Panc1 (cell line): ENCODE results near the gene MRPL50. TPM values are rescaled to one million over a fixed set of nuclear protein-coding genes. Genes with fewer than 3 reads are reported as not detected.

Experiments used
- ATAC-seq: fragments of 200-7000 bp; cut with Tn5 transposase; 2 replicates; pipeline ENCODE4 v1.9.1; 2020; ENCODE audit warnings: mild to moderate bottlenecking, moderate library complexity
- BruUV-seq: library from RNA; stranded (reverse); fragments of 400-500 nt; replicated peaks from 2 replicates; lab custom pipeline; 2021; lab: Mats Ljungman, UMichigan
- CTCF ChIA-PET: fragments of 300-600 bp; sonication (Branson Sonifier 250); formaldehyde crosslinking; loops from one replicate; lab custom pipeline; 2022; ENCODE audit warnings: antibody characterized with exemption; lab: Charles Lee
- POLR2A ChIA-PET: fragments of 300-600 bp; sonication (Branson Sonifier 250); formaldehyde crosslinking; loops from one replicate; lab custom pipeline; 2022; ENCODE audit warnings: antibody characterized with exemption; lab: Charles Lee
- DNase-seq: peaks from one replicate; pipeline ENCODE4 v3.0.0-alpha.2; 2010; ENCODE audit warnings: low read depth, low spot score
- H3K27ac ChIP-seq: 2 replicates; pipeline ENCODE4 v1.5.1; 2011; ENCODE audit warnings: mild to moderate bottlenecking, low read length, inconsistent platforms
- H3K27me3 ChIP-seq: fragments of 200-500 bp; sonication (Bioruptor generic); 2 replicates; pipeline ENCODE4 v1.6.0; 2014; ENCODE audit warnings: low read length, inconsistent platforms; ENCODE audit not compliant: control insufficient read depth, insufficient read depth
- H3K36me3 ChIP-seq: fragments of 200-500 bp; sonication (Bioruptor generic); 2 replicates; pipeline ENCODE4 v1.5.1; 2014; ENCODE audit warnings: inconsistent platforms, mild to moderate bottlenecking, low read length, moderate library complexity; ENCODE audit not compliant: control insufficient read depth, insufficient read depth
- H3K4me1 ChIP-seq: 2 replicates; pipeline ENCODE4 v1.5.1; 2011; ENCODE audit warnings: inconsistent platforms, mild to moderate bottlenecking, low read length, moderate library complexity; ENCODE audit not compliant: control insufficient read depth, insufficient read depth
- H3K4me3 ChIP-seq, 2 experiments: 2 replicates each; pipeline ENCODE4 v1.5.1; 2011 to 2012; ENCODE audit warnings: low read depth in 2 of 2, low read length in 2 of 2, mild to moderate bottlenecking in 2 of 2, inconsistent platforms in 1 of 2, moderate library complexity in 1 of 2
- H3K9me3 ChIP-seq: fragments of 200-500 bp; sonication (Bioruptor generic); 2 replicates; pipeline ENCODE4 v1.5.1; 2014; ENCODE audit warnings: low read depth, mild to moderate bottlenecking, inconsistent platforms, low read length, moderate library complexity; ENCODE audit not compliant: control insufficient read depth, insufficient read depth
- CTCF ChIP-seq: fragments of 450-650 bp; IDR thresholded peaks from 2 replicates; pipeline ENCODE4 v1.5.1; 2017; ENCODE audit warnings: mild to moderate bottlenecking
- POLR2AphosphoS5 ChIP-seq: IDR thresholded peaks from 2 replicates; pipeline ENCODE4 v1.6.1; 2012; ENCODE audit warnings: mild to moderate bottlenecking, low read depth, low read length, moderate library complexity
- SIN3A ChIP-seq: IDR thresholded peaks from 2 replicates; pipeline ENCODE4 v1.6.1; 2012; ENCODE audit warnings: low read depth, mild to moderate bottlenecking, low read length, moderate library complexity, borderline replicate concordance; ENCODE audit not compliant: insufficient read depth
- TCF7L2 ChIP-seq: IDR thresholded peaks from 2 replicates; pipeline ENCODE4 v1.6.1; 2011; ENCODE audit warnings: mild to moderate bottlenecking, low read depth, low read length, inconsistent platforms
- in situ Hi-C: cut with HindIII; loops from 2 replicates; pipeline ENCODE4 v1.10.0; 2016; ENCODE audit warnings: low sequenced_read_pairs, low pct_unique_long_range_greater_than_20kb
- intact Hi-C: fragments of 100-400 bp; cut with micrococcal nuclease; formaldehyde crosslinking; loops from one replicate; pipeline ENCODE4 v1.10.0; 2022; ENCODE audit not compliant: unreplicated experiment
- total RNA-seq: library from RNA; stranded (reverse); gene quantifications from one replicate; pipeline ENCODE4 v1.2.1, GENCODE V29; 2021; ENCODE audit not compliant: unreplicated experiment
- TF ChIP-seq, protein P1 (sequence below), 2 experiments: IDR thresholded peaks; 2 replicates each; pipeline ENCODE4 v1.6.1; 2011 to 2012; ENCODE audit warnings: low read depth in 2 of 2, control low read depth in 1 of 2, low read length in 1 of 2, mild to moderate bottlenecking in 1 of 2, moderate library complexity in 1 of 2; ENCODE audit not compliant: insufficient read depth in 1 of 2

MRPL50 gene
- total RNA-seq, 1 experiment from 2014 or later = 7.2 TPM

DNA sequence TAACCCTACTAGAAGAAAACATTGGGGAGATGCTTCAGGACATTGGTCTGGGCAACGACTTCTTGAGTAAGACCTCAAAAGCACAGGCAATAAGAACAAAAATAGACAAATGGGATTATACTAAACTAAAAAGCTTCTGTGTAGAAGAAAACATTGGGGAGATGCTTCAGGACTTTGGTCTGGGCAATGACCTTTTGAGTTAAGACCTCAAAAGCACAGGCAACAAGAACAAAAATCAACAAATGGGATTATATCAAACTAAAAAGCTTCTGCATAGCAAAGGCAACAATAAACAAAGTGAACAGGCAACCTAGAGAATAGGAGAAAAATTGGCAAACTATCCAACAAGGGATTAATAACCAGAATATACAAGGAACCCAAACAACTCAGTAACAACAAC lies 3.7 kb downstream of the MRPL50 start:
- no peak for DNase-seq
- Histone ChIP-seq H3K4me1 (0 out of 2 replicates have a peak, but pooled peaks cover 3% of the 10 kb centered on the region), H3K27me3 (no peaks in the 10 kb centered on the region), H3K27ac (no peak overlapping the region), H3K9me3 (peaks cover 23% of the 10 kb centered on the region; the same call in 1 of the 2 replicates), H3K36me3 (peaks cover 8% of the 10 kb centered on the region), H3K4me3 (no peak overlapping the region)
- ChIA-PET POLR2A (no interaction called here), CTCF (no interaction called here)
- in situ Hi-C loops = no loop called here
- no peak for ATAC-seq
- BruUV-seq = no TSS peak
- intact Hi-C loops = no loop called here
- TF ChIP-seq CTCF (no peak), POLR2AphosphoS5 (no peak), SIN3A (no peak), TCF7L2 (no peak)
- TF ChIP-seq, protein P1, sequence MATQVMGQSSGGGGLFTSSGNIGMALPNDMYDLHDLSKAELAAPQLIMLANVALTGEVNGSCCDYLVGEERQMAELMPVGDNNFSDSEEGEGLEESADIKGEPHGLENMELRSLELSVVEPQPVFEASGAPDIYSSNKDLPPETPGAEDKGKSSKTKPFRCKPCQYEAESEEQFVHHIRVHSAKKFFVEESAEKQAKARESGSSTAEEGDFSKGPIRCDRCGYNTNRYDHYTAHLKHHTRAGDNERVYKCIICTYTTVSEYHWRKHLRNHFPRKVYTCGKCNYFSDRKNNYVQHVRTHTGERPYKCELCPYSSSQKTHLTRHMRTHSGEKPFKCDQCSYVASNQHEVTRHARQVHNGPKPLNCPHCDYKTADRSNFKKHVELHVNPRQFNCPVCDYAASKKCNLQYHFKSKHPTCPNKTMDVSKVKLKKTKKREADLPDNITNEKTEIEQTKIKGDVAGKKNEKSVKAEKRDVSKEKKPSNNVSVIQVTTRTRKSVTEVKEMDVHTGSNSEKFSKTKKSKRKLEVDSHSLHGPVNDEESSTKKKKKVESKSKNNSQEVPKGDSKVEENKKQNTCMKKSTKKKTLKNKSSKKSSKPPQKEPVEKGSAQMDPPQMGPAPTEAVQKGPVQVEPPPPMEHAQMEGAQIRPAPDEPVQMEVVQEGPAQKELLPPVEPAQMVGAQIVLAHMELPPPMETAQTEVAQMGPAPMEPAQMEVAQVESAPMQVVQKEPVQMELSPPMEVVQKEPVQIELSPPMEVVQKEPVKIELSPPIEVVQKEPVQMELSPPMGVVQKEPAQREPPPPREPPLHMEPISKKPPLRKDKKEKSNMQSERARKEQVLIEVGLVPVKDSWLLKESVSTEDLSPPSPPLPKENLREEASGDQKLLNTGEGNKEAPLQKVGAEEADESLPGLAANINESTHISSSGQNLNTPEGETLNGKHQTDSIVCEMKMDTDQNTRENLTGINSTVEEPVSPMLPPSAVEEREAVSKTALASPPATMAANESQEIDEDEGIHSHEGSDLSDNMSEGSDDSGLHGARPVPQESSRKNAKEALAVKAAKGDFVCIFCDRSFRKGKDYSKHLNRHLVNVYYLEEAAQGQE (IDR thresholded peaks at IDR 0.05; ENCODE audit: insufficient read depth in 1 of 2, low read depth in 2 of 2, low read length in 1 of 2) = no peak

DNA sequence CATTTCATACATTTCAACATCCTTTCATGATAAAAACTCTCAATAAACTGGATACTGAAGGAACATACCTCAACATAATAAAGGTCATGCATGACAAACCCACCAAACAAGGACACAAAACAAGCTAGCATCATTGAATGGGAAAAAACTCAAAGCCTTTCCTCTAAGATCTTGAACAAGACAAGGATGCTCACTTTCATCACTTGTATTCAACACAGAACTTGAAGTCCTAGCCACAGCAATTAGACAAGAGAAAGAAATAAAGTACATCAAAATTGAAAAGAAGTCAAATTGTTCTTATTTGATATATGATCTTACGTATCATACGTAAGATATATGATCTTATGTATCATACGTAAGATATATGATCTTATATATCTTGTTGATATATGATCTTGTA lies 5.3 kb downstream of the MRPL50 start:
- ChIA-PET CTCF (no interaction called here), POLR2A (no interaction called here)
- Histone ChIP-seq H3K36me3 (peaks cover 17% of the 10 kb centered on the region), H3K4me1 (no peaks in the 10 kb centered on the region), H3K27ac (no peak overlapping the region), H3K9me3 (peaks cover 23% of the 10 kb centered on the region; the same call in 1 of the 2 replicates), H3K27me3 (no peaks in the 10 kb centered on the region), H3K4me3 (no peak overlapping the region)
- ATAC-seq (no peak), DNase-seq (no peak)
- intact Hi-C loops = no loop called here
- in situ Hi-C loops = no loop called here
- TF ChIP-seq TCF7L2 (no peak), CTCF (no peak)
- BruUV-seq = no TSS peak
